Peyer's patch (tissue), 4 donors: Measurements from ENCODE around the gene ADGRD1. TPM values are rescaled to one million over a fixed set of nuclear protein-coding genes. Genes with fewer than 3 reads are reported as not detected.

Experiments used
- DNase-seq, 3 donors: peaks; one replicate each; pipeline ENCODE4 v3.0.0-alpha.2; 2017 to 2019
- H3K27ac ChIP-seq, 4 donors: fragments of 200-600 bp; sonication (generic); one replicate each; pipeline ENCODE4 v1.5.1; 2016 to 2019
- H3K27me3 ChIP-seq, 2 donors: fragments of 200-600 bp; sonication (generic); one replicate each; pipeline ENCODE4 v1.5.1; 2019
- H3K36me3 ChIP-seq, 3 donors: fragments of 200-600 bp; sonication (generic); one replicate each; pipeline ENCODE4 v1.5.1; 2016 to 2019
- H3K4me1 ChIP-seq, 4 donors: fragments of 200-600 bp; sonication (generic); one replicate each; pipeline ENCODE4 v1.5.1; 2016 to 2019
- H3K4me3 ChIP-seq, 4 donors: fragments of 200-600 bp; sonication (generic); 1 replicate in 3 of 4; 2 replicates in 1 of 4; pipeline ENCODE4 v1.5.1; 2016 to 2019; ENCODE audit warnings: mild to moderate bottlenecking in 1 of 4
- H3K9me3 ChIP-seq, 4 donors: fragments of 200-600 bp; sonication (generic); one replicate each; pipeline ENCODE4 v1.5.1; 2016 to 2019; ENCODE audit warnings: mild to moderate bottlenecking in 1 of 4
- CTCF ChIP-seq, 6 experiments: fragments of 450-650 bp in 4 of 6; fragments of 200-600 bp in 2 of 6; sonication (generic) in 1 of 6; IDR thresholded peaks; one replicate each; pipeline ENCODE4 v1.5.1; 2017 to 2019; ENCODE audit warnings: antibody characterized with exemption in 6 of 6, mild to moderate bottlenecking in 3 of 6, moderate library complexity in 1 of 6
- POLR2A ChIP-seq, 2 donors: fragments of 450-650 bp; IDR thresholded peaks; one replicate each; pipeline ENCODE4 v1.5.1; 2017; ENCODE audit warnings: antibody characterized with exemption in 2 of 2, mild to moderate bottlenecking in 2 of 2, moderate library complexity in 2 of 2
- total RNA-seq, 4 donors: library from RNA; depleted of rRNA; stranded (reverse); fragments of >200 nt; gene quantifications; one replicate each; pipeline ENCODE4 v1.1.0, GENCODE V29; 2016

The ADGRD1 gene
- total RNA-seq, 4 donors from 2014 or later: 7.0 to 42.9 (median 27.9) TPM

- no peak for DNase-seq
- TF ChIP-seq CTCF (IDR thresholded peaks at IDR 0.05) (no peak), POLR2A (IDR thresholded peaks at IDR 0.05) (no peak)
- H3K27me3 ChIP-seq: no peaks in the 10 kb centered on the region
Measured at GRCh38 chr12:131141514-131141913, 187.8 kb downstream of the ADGRD1 start.

GRCh38 chr12:131142891-131143657 lies 189.4 kb downstream of the ADGRD1 start:
- H3K27ac ChIP-seq: no peak overlapping the region
- no peak for DNase-seq
- TF ChIP-seq POLR2A (IDR thresholded peaks at IDR 0.05) (no peak), CTCF (IDR thresholded peaks at IDR 0.05) (no peak)
- no peak overlapping the region for H3K4me3 ChIP-seq
- H3K9me3 ChIP-seq: no peaks in the 10 kb centered on the region
- no peaks in the 10 kb centered on the region for H3K36me3 ChIP-seq
- no peaks in the 10 kb centered on the region for H3K4me1 ChIP-seq
- H3K27me3 ChIP-seq: no peaks in the 10 kb centered on the region

More at GRCh38 chr12:131141514-131141913, 187.8 kb downstream of the ADGRD1 start:
- Histone ChIP-seq H3K9me3 (no peaks in the 10 kb centered on the region), H3K4me1 (no peaks in the 10 kb centered on the region), H3K36me3 (no peaks in the 10 kb centered on the region), H3K27ac (no peak overlapping the region), H3K4me3 (no peak overlapping the region)

- Histone ChIP-seq H3K27me3 (no peaks in the 10 kb centered on the region), H3K4me3 (no peak overlapping the region), H3K4me1 (no peaks in the 10 kb centered on the region), H3K36me3 (no peaks in the 10 kb centered on the region), H3K27ac (no peak overlapping the region), H3K9me3 (no peaks in the 10 kb centered on the region)
- no peak for TF ChIP-seq CTCF (IDR thresholded peaks at IDR 0.05)
- TF ChIP-seq POLR2A (IDR thresholded peaks at IDR 0.05): no peak
- DNase-seq: no peak
Measured at GRCh38 chr12:131146173-131146675, 192.5 kb downstream of the ADGRD1 start.

GRCh38 chr12:131147293-131147692 lies 193.6 kb downstream of the ADGRD1 start:
- DNase-seq: no peak
- no peaks in the 10 kb centered on the region for H3K9me3 ChIP-seq
- TF ChIP-seq POLR2A (IDR thresholded peaks at IDR 0.05) (no peak), CTCF (IDR thresholded peaks at IDR 0.05) (no peak)
- no peaks in the 10 kb centered on the region for H3K36me3 ChIP-seq
- H3K27ac ChIP-seq: no peak overlapping the region
- no peaks in the 10 kb centered on the region for H3K4me1 ChIP-seq
- H3K27me3 ChIP-seq: no peaks in the 10 kb centered on the region
- H3K4me3 ChIP-seq: no peak overlapping the region

GRCh38 chr12:131147894-131148293 lies 194.2 kb downstream of the ADGRD1 start:
- Histone ChIP-seq H3K4me1 (no peaks in the 10 kb centered on the region), H3K27ac (no peak overlapping the region), H3K4me3 (no peak overlapping the region), H3K9me3 (no peaks in the 10 kb centered on the region), H3K36me3 (no peaks in the 10 kb centered on the region), H3K27me3 (no peaks in the 10 kb centered on the region)
- DNase-seq: no peak
- no peak for TF ChIP-seq POLR2A (IDR thresholded peaks at IDR 0.05)
- no peak for TF ChIP-seq CTCF (IDR thresholded peaks at IDR 0.05)
